HUES48 (cell line): ENCODE results near the gene ARMC2.

Source experiments
- H3K27ac ChIP-seq: one replicate; pipeline ENCODE4 v1.7.0; 2013; ENCODE audit warnings: low read depth, low read length, inconsistent platforms
- H3K27me3 ChIP-seq: 2 replicates; pipeline ENCODE4 v1.6.1; 2013; ENCODE audit warnings: mild to moderate bottlenecking, low read length; ENCODE audit not compliant: control insufficient read depth, insufficient read depth
- H3K36me3 ChIP-seq: 2 replicates; pipeline ENCODE4 v1.6.1; 2013; ENCODE audit warnings: low read length; ENCODE audit not compliant: control insufficient read depth, insufficient read depth
- H3K4me1 ChIP-seq: 2 replicates; pipeline ENCODE4 v1.6.1; 2013; ENCODE audit warnings: mild to moderate bottlenecking, low read length; ENCODE audit not compliant: control insufficient read depth, insufficient read depth
- H3K4me3 ChIP-seq: 2 replicates; pipeline ENCODE4 v1.5.1; 2013; ENCODE audit warnings: mild to moderate bottlenecking, low read depth, low read length
- H3K9ac ChIP-seq: 2 replicates; pipeline ENCODE4 v1.6.1; 2013; ENCODE audit warnings: mild to moderate bottlenecking, low read depth, low read length, moderate library complexity
- H3K9me3 ChIP-seq: 2 replicates; pipeline ENCODE4 v1.6.1; 2013; ENCODE audit warnings: low read length; ENCODE audit not compliant: control insufficient read depth, insufficient read depth

Gene ARMC2

GRCh38 chr6:108872141-108872557 lies 23.9 kb downstream of the ARMC2 start:
- Histone ChIP-seq H3K27ac (no peak overlapping the region), H3K27me3 (no peaks in the 10 kb centered on the region), H3K4me3 (no peak overlapping the region), H3K9me3 (no peaks in the 10 kb centered on the region), H3K36me3 (no peaks in the 10 kb centered on the region), H3K9ac (no peak overlapping the region), H3K4me1 (peaks cover 12% of the 10 kb centered on the region)

GRCh38 chr6:108872575-108872974 lies 24.4 kb downstream of the ARMC2 start:
- Histone ChIP-seq H3K27me3 (no peaks in the 10 kb centered on the region), H3K27ac (no peak overlapping the region), H3K36me3 (no peaks in the 10 kb centered on the region), H3K4me3 (no peak overlapping the region), H3K9ac (no peak overlapping the region), H3K9me3 (no peaks in the 10 kb centered on the region), H3K4me1 (peaks cover 12% of the 10 kb centered on the region)

- Histone ChIP-seq H3K4me3 (no peak overlapping the region), H3K9ac (no peak overlapping the region), H3K27me3 (no peaks in the 10 kb centered on the region), H3K27ac (no peak overlapping the region), H3K36me3 (no peaks in the 10 kb centered on the region), H3K9me3 (no peaks in the 10 kb centered on the region), H3K4me1 (peaks cover 12% of the 10 kb centered on the region)
Measured at GRCh38 chr6:108873251-108873650, 25.0 kb downstream of the ARMC2 start.

GRCh38 chr6:108873971-108874370 lies 25.7 kb downstream of the ARMC2 start:
- no peaks in the 10 kb centered on the region for H3K27me3 ChIP-seq
- no peak overlapping the region for H3K27ac ChIP-seq
- no peaks in the 10 kb centered on the region for H3K36me3 ChIP-seq
- H3K4me3 ChIP-seq = no peak overlapping the region
- H3K9me3 ChIP-seq = no peaks in the 10 kb centered on the region
- H3K4me1 ChIP-seq = peaks cover 12% of the 10 kb centered on the region
- no peak overlapping the region for H3K9ac ChIP-seq

GRCh38 chr6:108874470-108875160 lies 26.4 kb downstream of the ARMC2 start:
- H3K9me3 ChIP-seq = no peaks in the 10 kb centered on the region
- H3K9ac ChIP-seq = no peak overlapping the region
- H3K4me1 ChIP-seq = peaks cover 12% of the 10 kb centered on the region
- no peak overlapping the region for H3K27ac ChIP-seq
- H3K4me3 ChIP-seq = no peak overlapping the region
- H3K36me3 ChIP-seq = no peaks in the 10 kb centered on the region
- H3K27me3 ChIP-seq = no peaks in the 10 kb centered on the region

GRCh38 chr6:108875161-108875555 lies 26.9 kb downstream of the ARMC2 start:
- H3K9ac ChIP-seq = no peak overlapping the region
- no peaks in the 10 kb centered on the region for H3K27me3 ChIP-seq
- H3K9me3 ChIP-seq = no peaks in the 10 kb centered on the region
- peaks cover 12% of the 10 kb centered on the region for H3K4me1 ChIP-seq
- H3K27ac ChIP-seq = no peak overlapping the region
- H3K4me3 ChIP-seq = no peak overlapping the region
- no peaks in the 10 kb centered on the region for H3K36me3 ChIP-seq

- Histone ChIP-seq H3K9ac (no peak overlapping the region), H3K27ac (no peak overlapping the region), H3K27me3 (no peaks in the 10 kb centered on the region), H3K4me3 (no peak overlapping the region), H3K4me1 (peaks cover 9% of the 10 kb centered on the region), H3K36me3 (no peaks in the 10 kb centered on the region), H3K9me3 (no peaks in the 10 kb centered on the region)
Measured at GRCh38 chr6:108877046-108877751, 29.0 kb downstream of the ARMC2 start.

GRCh38 chr6:108878942-108879341 lies 30.7 kb downstream of the ARMC2 start:
- Histone ChIP-seq H3K4me1 (peaks cover 1% of the 10 kb centered on the region; the same call in 1 of the 2 replicates), H3K27ac (no peak overlapping the region), H3K4me3 (no peak overlapping the region), H3K9ac (no peak overlapping the region), H3K36me3 (no peaks in the 10 kb centered on the region), H3K9me3 (no peaks in the 10 kb centered on the region), H3K27me3 (no peaks in the 10 kb centered on the region)

GRCh38 chr6:108883172-108883571 lies 35.0 kb downstream of the ARMC2 start:
- no peak overlapping the region for H3K9ac ChIP-seq
- no peak overlapping the region for H3K4me3 ChIP-seq
- H3K36me3 ChIP-seq = no peaks in the 10 kb centered on the region
- H3K27me3 ChIP-seq = no peaks in the 10 kb centered on the region
- no peaks in the 10 kb centered on the region for H3K9me3 ChIP-seq
- H3K27ac ChIP-seq = no peak overlapping the region
- H3K4me1 ChIP-seq = no peaks in the 10 kb centered on the region

- H3K4me3 ChIP-seq = no peak overlapping the region
- no peaks in the 10 kb centered on the region for H3K4me1 ChIP-seq
- no peaks in the 10 kb centered on the region for H3K9me3 ChIP-seq
- H3K27ac ChIP-seq = no peak overlapping the region
- no peak overlapping the region for H3K9ac ChIP-seq
- no peaks in the 10 kb centered on the region for H3K36me3 ChIP-seq
- no peaks in the 10 kb centered on the region for H3K27me3 ChIP-seq
Measured at GRCh38 chr6:108884211-108885059, 36.2 kb downstream of the ARMC2 start.

GRCh38 chr6:108888052-108888451 lies 39.8 kb downstream of the ARMC2 start:
- Histone ChIP-seq H3K27ac (no peak overlapping the region), H3K4me1 (no peaks in the 10 kb centered on the region; the same call in 1 of the 2 replicates), H3K9ac (no peak overlapping the region), H3K36me3 (no peaks in the 10 kb centered on the region), H3K9me3 (no peaks in the 10 kb centered on the region), H3K27me3 (no peaks in the 10 kb centered on the region), H3K4me3 (no peak overlapping the region)
